Spleen (tissue), 3 donors: ENCODE results near the gene CDK18.

ENCODE experiments used
- POLR2A ChIP-seq, 3 donors: fragments of 450-650 bp; IDR thresholded peaks; one replicate each; pipeline ENCODE4 v1.5.1; 2017; ENCODE audit warnings: antibody characterized with exemption in 3 of 3, mild to moderate bottlenecking in 1 of 3
- POLR2AphosphoS5 ChIP-seq, 3 donors: sonication (generic); formaldehyde crosslinking; IDR thresholded peaks; one replicate each; pipeline ENCODE4 v1.5.1; 2017; ENCODE audit warnings: antibody characterized with exemption in 3 of 3

DNA sequence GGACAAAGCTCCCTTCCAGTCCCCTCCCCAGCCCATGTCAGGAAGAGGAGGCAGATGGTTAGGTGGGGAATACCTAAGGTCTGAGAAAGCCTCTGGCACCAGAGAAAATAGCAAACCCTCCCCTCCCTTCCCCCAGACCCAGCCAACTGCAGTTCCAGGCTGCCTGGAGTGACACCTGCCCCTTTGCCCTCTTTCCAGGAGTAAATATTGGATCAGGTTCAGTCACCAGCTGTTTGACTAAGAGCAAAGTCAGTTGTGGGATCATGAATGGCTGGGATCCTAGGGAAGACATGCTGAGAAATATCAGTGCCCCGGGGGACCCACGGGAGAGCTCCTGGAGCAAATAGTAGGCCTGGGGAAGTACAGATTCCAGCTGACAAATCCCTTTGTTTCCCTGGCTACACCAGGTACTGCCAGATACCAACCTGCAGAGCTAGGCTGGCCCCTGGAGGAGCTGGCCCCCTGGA lies 12.2 kb upstream of the CDK18 start:
- TF ChIP-seq POLR2A (IDR thresholded peaks at IDR 0.05) (no peak), POLR2AphosphoS5 (IDR thresholded peaks at IDR 0.05) (no peak)
